SJSA1 (cell line): ENCODE measurements around the gene C19orf38. TPM values are rescaled to one million over a fixed set of nuclear protein-coding genes. Genes with fewer than 3 reads are reported as not detected.

ENCODE experiments used
- DNase-seq, 2 experiments: peaks; one replicate each; pipeline ENCODE4 v3.0.0-alpha.2; 2015 to 2020; ENCODE audit warnings: low spot score in 2 of 2, low read depth in 1 of 2
- H3K27ac ChIP-seq: fragments of 250-450 bp; sonication (Bioruptor Pico); 2 replicates; pipeline ENCODE4 v1.5.1; 2020; ENCODE audit warnings: mild to moderate bottlenecking, moderate library complexity
- H3K27me3 ChIP-seq: fragments of 250-450 bp; sonication (Bioruptor Pico); replicated peaks from 2 replicates; pipeline ENCODE4 v1.5.1; 2020; ENCODE audit warnings: mild to moderate bottlenecking, moderate library complexity
- H3K36me3 ChIP-seq: fragments of 250-450 bp; sonication (Bioruptor Pico); 2 replicates; pipeline ENCODE4 v1.5.1; 2020; ENCODE audit warnings: mild to moderate bottlenecking
- H3K4me1 ChIP-seq: fragments of 250-450 bp; sonication (Bioruptor Pico); replicated peaks from 2 replicates; pipeline ENCODE4 v1.6.1; 2021; ENCODE audit warnings: mild to moderate bottlenecking
- H3K4me3 ChIP-seq: fragments of 250-450 bp; sonication (Bioruptor Pico); 2 replicates; pipeline ENCODE4 v1.5.1; 2020; ENCODE audit warnings: mild to moderate bottlenecking
- H3K9me3 ChIP-seq: fragments of 250-450 bp; sonication (Bioruptor Pico); replicated peaks from 2 replicates; pipeline ENCODE4 v1.5.1; 2020; ENCODE audit warnings: mild to moderate bottlenecking
- total RNA-seq: library from RNA; depleted of rRNA; stranded (reverse); fragments of >200 nt; shearing (Covaris generic); gene quantifications from 2 replicates; pipeline ENCODE4 v1.2.3, GENCODE V29; 2014

C19orf38 gene
- total RNA-seq, 1 experiment from 2014 or later, result not detected

GRCh38 chr19:10885201-10886169 lies 37.3 kb downstream of the C19orf38 start:
- DNase-seq, result no peak

GRCh38 chr19:10887616-10888367 lies 39.6 kb downstream of the C19orf38 start:
- no peaks in the 10 kb centered on the region for H3K27me3 ChIP-seq

More at GRCh38 chr19:10885201-10886169, 37.3 kb downstream of the C19orf38 start:
- H3K4me1 ChIP-seq, result peaks cover 16% of the 10 kb centered on the region; the same call in 1 of the 2 replicates
- H3K36me3 ChIP-seq, result no peaks in the 10 kb centered on the region
- no peaks in the 10 kb centered on the region for H3K9me3 ChIP-seq
- no peaks in the 10 kb centered on the region for H3K27me3 ChIP-seq
- H3K4me3 ChIP-seq, result no peak overlapping the region
- no peak overlapping the region for H3K27ac ChIP-seq

DNA sequence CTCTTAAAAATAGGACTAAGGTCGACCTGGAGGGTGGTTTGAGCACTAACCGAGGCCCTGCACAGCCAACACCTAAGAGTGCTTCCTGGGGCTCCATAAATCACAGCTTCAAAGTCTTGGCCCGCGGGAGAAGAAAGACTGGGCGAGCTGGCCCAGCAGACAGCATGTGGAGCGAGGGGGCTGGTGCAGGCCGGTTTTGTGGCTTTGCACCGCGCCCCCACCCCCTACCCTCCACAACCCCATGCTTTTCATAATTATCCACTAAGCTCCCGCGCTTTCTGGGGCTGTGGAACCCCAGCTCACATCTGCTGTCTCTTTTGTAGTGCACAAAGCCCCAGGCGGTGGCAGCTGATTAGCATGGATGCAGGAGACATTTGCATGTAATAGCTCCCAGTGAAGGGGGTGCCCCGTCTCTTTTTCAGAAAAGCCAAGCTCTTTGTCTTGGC lies 40.2 kb downstream of the C19orf38 start:
- Histone ChIP-seq H3K4me1 (peaks cover 16% of the 10 kb centered on the region; the same call in 1 of the 2 replicates), H3K9me3 (no peaks in the 10 kb centered on the region), H3K36me3 (no peaks in the 10 kb centered on the region), H3K27me3 (no peaks in the 10 kb centered on the region), H3K4me3 (no peak overlapping the region), H3K27ac (no peak overlapping the region)
- DNase-seq, result no peak

More at GRCh38 chr19:10887616-10888367, 39.6 kb downstream of the C19orf38 start:
- Histone ChIP-seq H3K4me3 (no peak overlapping the region), H3K36me3 (no peaks in the 10 kb centered on the region), H3K9me3 (no peaks in the 10 kb centered on the region), H3K4me1 (peaks cover 16% of the 10 kb centered on the region; the same call in 1 of the 2 replicates), H3K27ac (no peak overlapping the region)
- no peak for DNase-seq

GRCh38 chr19:10889880-10890279 lies 41.7 kb downstream of the C19orf38 start:
- Histone ChIP-seq H3K27ac (no peak overlapping the region), H3K36me3 (no peaks in the 10 kb centered on the region), H3K4me3 (no peak overlapping the region), H3K27me3 (no peaks in the 10 kb centered on the region), H3K9me3 (no peaks in the 10 kb centered on the region), H3K4me1 (peaks cover 9% of the 10 kb centered on the region; the same call in 1 of the 2 replicates)
- DNase-seq, result no peak

- Histone ChIP-seq H3K36me3 (no peaks in the 10 kb centered on the region), H3K27ac (no peak overlapping the region), H3K9me3 (no peaks in the 10 kb centered on the region), H3K27me3 (no peaks in the 10 kb centered on the region), H3K4me1 (peaks cover 5% of the 10 kb centered on the region; the same call in 1 of the 2 replicates), H3K4me3 (no peak overlapping the region)
- no peak for DNase-seq
Measured at GRCh38 chr19:10891405-10892086, 43.3 kb downstream of the C19orf38 start.

GRCh38 chr19:10892256-10892655 lies 44.0 kb downstream of the C19orf38 start:
- DNase-seq, result no peak
- H3K27ac ChIP-seq, result no peak overlapping the region
- H3K4me3 ChIP-seq, result no peak overlapping the region
- H3K36me3 ChIP-seq, result no peaks in the 10 kb centered on the region
- peaks cover under 1% of the 10 kb centered on the region; the same call in 1 of the 2 replicates for H3K4me1 ChIP-seq
- H3K9me3 ChIP-seq, result no peaks in the 10 kb centered on the region
- H3K27me3 ChIP-seq, result no peaks in the 10 kb centered on the region

- no peak overlapping the region for H3K27ac ChIP-seq
- H3K36me3 ChIP-seq, result no peaks in the 10 kb centered on the region
- no peak overlapping the region for H3K4me3 ChIP-seq
- H3K9me3 ChIP-seq, result no peaks in the 10 kb centered on the region
- no peaks in the 10 kb centered on the region for H3K4me1 ChIP-seq
- no peaks in the 10 kb centered on the region for H3K27me3 ChIP-seq
- DNase-seq, result no peak
Measured at GRCh38 chr19:10894911-10895213, 46.6 kb downstream of the C19orf38 start.

- H3K27me3 ChIP-seq, result no peaks in the 10 kb centered on the region
- no peaks in the 10 kb centered on the region for H3K4me1 ChIP-seq
- no peak overlapping the region for H3K4me3 ChIP-seq
- no peak for DNase-seq
- H3K27ac ChIP-seq, result no peak overlapping the region
- H3K9me3 ChIP-seq, result no peaks in the 10 kb centered on the region
- no peaks in the 10 kb centered on the region for H3K36me3 ChIP-seq
Measured at GRCh38 chr19:10895363-10895762, 47.1 kb downstream of the C19orf38 start.

DNA sequence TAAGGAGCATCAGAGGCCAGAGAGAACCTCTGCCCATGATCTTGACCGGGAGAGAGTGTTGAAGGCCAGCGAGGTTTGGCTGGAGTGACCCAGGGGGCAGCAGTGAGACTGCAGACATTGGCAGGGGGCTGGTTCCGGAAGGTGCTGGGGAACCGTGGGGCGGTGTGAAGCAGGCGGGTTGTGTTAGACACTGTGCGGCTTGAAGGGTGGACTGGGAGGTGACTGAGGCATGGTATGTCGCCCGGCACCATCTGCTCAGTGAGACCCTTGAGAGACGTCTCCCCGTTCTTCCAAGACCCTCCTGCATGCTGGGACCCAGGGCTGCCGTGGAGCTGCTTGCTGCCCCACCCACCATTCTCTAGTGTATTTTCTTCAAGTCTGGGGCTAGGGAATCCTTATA lies 47.7 kb downstream of the C19orf38 start:
- Histone ChIP-seq H3K27me3 (no peaks in the 10 kb centered on the region), H3K4me3 (no peak overlapping the region), H3K9me3 (no peaks in the 10 kb centered on the region), H3K36me3 (no peaks in the 10 kb centered on the region), H3K27ac (no peak overlapping the region), H3K4me1 (no peaks in the 10 kb centered on the region)
- no peak for DNase-seq

DNA sequence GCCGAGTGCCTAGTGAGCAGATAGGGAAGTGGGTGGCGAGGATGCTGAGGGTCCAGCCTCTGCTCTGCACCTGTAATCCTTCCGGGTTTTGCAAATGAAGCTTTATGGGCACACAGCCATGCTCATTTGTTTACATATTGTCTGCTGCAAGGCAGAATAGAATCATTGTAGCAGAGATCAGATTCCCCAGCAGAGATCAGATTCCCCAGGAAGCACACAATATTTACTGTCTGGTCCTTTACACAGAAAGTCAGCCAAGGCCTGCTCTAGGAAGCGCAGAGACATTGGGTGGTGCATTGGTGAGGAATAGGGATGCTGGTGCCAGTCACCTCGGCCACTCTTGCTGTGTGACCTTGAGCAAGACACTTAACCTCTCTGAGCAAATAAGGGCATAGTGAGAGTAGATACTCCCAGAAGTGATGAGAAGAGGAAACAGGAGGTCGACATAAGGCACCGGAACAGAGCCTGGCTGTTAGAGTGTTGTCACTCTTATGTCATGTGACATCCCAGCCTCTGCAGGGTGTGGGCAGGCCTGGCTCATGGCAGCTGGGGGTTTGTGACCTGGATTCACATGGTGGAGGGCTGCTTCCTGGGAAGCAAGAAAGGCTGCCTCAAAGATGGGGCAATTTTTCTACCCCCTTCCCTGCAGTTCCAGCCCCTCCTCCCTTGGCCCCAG lies 48.8 kb downstream of the C19orf38 start:
- DNase-seq, result no peak
- no peaks in the 10 kb centered on the region for H3K4me1 ChIP-seq
- no peak overlapping the region for H3K27ac ChIP-seq
- no peaks in the 10 kb centered on the region for H3K9me3 ChIP-seq
- no peak overlapping the region for H3K4me3 ChIP-seq
- H3K27me3 ChIP-seq, result no peaks in the 10 kb centered on the region
- H3K36me3 ChIP-seq, result no peaks in the 10 kb centered on the region

GRCh38 chr19:10898633-10899032 lies 50.4 kb downstream of the C19orf38 start:
- Histone ChIP-seq H3K27me3 (no peaks in the 10 kb centered on the region), H3K4me3 (no peak overlapping the region), H3K36me3 (no peaks in the 10 kb centered on the region), H3K27ac (no peak overlapping the region), H3K4me1 (no peaks in the 10 kb centered on the region), H3K9me3 (no peaks in the 10 kb centered on the region)
- DNase-seq, result no peak

DNA sequence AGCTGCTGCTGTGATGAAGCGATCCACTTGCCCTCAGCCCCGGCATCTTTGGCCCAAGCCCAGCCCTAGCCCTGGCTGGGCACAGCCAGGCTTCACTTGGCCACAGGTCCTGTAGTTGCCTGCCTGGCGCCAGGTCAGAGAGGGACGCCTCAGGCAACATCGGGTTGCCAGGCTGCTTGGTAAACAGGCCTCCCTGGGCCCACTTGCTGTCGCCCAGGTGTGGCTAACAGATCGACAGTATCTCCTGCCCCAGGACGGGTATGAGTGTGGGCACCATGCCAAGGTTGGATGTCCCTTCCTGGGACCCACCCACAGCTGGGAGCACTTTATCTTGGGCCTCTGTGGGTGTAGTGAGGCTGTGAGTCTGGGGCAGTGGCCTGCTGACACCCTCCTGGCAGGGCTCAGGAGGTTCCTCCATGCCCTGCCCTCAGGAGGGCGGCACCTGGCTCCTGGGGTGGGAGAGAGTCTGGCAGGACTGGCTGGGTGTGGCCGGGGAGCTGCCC lies 51.0 kb downstream of the C19orf38 start:
- no peak for DNase-seq
- Histone ChIP-seq H3K4me3 (no peak overlapping the region), H3K4me1 (no peaks in the 10 kb centered on the region), H3K27ac (no peak overlapping the region), H3K27me3 (no peaks in the 10 kb centered on the region), H3K36me3 (no peaks in the 10 kb centered on the region), H3K9me3 (no peaks in the 10 kb centered on the region)

- H3K27ac ChIP-seq, result no peak overlapping the region
- no peak overlapping the region for H3K4me3 ChIP-seq
- H3K9me3 ChIP-seq, result no peaks in the 10 kb centered on the region
- no peak for DNase-seq
- H3K4me1 ChIP-seq, result no peaks in the 10 kb centered on the region
- peaks cover 23% of the 10 kb centered on the region for H3K36me3 ChIP-seq
- no peaks in the 10 kb centered on the region for H3K27me3 ChIP-seq
Measured at GRCh38 chr19:10907925-10908324, 59.7 kb downstream of the C19orf38 start.
